Tibial nerve (tissue), 3 donors: Measurements from ENCODE around the gene SPON1.

Source experiments
- POLR2A ChIP-seq, 2 donors: fragments of 450-650 bp; IDR thresholded peaks; one replicate each; pipeline ENCODE4 v1.6.1; 2017; ENCODE audit warnings: antibody characterized with exemption in 2 of 2, mild to moderate bottlenecking in 2 of 2, moderate library complexity in 2 of 2
- TF ChIP-seq, protein P1 (sequence below), 5 experiments: fragments of 200-600 bp in 3 of 5; fragments of 450-650 bp in 2 of 5; sonication (generic) in 3 of 5; IDR thresholded peaks; one replicate each; pipeline ENCODE4 v1.5.1; 2016 to 2019; ENCODE audit warnings: antibody characterized with exemption in 5 of 5, mild to moderate bottlenecking in 3 of 5, moderate library complexity in 2 of 5

DNA sequence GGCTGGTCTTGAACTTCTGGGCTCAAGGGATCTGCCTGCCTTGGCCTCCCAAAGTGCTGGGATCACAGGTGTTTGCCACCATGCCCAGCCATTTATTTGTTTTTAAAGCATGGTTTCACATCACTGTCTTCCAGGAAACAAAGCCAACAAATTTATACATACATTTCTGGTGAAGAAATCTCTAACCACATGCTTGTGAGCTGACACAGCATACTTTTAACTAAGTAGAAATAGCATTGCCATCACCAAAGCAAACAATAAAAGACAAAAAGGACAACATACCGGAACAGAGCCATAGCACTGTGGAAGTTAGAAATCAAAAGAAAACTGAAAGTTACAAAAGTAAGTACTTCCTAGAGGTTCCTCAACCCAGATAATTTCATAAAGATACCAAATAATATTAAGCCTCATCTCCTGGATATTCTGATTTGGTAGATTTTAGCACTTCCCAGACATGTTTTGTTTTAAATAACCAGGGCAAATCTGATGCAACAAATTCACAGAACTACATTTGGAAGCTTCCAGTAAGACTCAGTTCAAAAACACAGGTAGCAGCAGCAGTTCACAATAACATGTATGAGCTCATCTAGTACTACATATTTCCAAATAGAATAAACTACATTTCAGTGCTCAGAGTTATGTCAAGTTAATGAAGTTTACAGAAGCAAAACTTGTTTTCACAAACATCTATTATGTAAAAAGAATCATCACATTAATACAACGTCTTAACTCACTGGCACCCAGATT is 325.8 kb downstream of the SPON1 start:
- TF ChIP-seq, protein P1, sequence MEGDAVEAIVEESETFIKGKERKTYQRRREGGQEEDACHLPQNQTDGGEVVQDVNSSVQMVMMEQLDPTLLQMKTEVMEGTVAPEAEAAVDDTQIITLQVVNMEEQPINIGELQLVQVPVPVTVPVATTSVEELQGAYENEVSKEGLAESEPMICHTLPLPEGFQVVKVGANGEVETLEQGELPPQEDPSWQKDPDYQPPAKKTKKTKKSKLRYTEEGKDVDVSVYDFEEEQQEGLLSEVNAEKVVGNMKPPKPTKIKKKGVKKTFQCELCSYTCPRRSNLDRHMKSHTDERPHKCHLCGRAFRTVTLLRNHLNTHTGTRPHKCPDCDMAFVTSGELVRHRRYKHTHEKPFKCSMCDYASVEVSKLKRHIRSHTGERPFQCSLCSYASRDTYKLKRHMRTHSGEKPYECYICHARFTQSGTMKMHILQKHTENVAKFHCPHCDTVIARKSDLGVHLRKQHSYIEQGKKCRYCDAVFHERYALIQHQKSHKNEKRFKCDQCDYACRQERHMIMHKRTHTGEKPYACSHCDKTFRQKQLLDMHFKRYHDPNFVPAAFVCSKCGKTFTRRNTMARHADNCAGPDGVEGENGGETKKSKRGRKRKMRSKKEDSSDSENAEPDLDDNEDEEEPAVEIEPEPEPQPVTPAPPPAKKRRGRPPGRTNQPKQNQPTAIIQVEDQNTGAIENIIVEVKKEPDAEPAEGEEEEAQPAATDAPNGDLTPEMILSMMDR (IDR thresholded peaks at IDR 0.05): no peak
- TF ChIP-seq POLR2A (IDR thresholded peaks at IDR 0.05): no peak
